GM19455 (cell line): ENCODE data around the gene TDRD10.

Experiments
- ATAC-seq: cut with Tn5 transposase; IDR thresholded peaks from one replicate; pipeline ENCODE4 v1.9.1; 2021; ENCODE audit not compliant: unreplicated experiment

TDRD10 gene

DNA sequence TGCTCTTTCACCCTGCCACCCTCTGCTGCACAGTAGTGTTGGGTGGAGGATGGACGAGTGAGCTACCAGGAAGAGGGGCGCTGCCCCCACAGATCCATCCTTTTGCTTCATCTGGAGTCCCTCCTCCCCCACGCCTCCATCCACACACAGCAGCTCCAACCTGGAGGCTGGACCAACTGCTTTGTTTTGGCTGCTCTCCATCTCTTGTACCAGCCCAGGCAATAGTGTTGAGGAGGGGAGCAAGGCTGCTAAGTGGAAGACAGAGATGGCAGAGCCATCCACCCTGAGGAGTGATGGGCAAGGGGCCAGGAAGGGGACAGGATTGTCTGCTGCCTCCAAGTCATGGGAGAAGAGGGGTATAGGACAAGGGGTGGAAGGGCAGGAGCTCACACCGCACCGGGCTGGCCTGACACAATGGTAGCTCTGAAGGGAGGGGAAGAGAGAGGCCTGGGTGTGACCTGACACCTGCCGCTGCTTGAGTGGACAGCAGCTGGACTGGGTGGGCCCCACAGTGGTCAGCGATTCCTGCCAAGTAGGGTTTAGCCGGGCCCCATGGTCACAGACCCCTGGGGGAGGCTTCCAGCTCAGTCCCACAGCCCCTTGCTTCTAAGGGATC is 74.0 kb downstream of the TDRD10 start:
- no peak for ATAC-seq

- ATAC-seq: no peak
These were observed 75.5 kb downstream of the TDRD10 start for GRCh38 chr1:154577346-154578057.

DNA sequence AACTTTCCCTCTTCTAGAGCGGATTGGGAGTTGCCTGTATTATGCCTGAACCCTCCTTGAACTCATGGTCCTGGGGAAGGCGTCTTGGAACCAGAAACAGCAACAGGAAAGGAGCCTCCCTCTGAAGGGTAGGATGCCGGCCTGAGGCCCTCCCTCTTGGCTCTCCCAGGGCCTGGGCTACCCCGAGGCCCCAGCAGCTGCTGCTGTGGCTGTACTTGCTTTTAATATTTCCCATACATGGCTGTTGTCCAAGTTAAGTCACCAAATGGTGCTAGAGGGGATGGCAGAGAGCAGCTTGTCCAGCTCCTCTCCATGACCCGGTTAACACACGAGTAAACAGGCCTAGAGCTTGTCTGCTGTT is 76.0 kb downstream of the TDRD10 start:
- ATAC-seq: no peak

DNA sequence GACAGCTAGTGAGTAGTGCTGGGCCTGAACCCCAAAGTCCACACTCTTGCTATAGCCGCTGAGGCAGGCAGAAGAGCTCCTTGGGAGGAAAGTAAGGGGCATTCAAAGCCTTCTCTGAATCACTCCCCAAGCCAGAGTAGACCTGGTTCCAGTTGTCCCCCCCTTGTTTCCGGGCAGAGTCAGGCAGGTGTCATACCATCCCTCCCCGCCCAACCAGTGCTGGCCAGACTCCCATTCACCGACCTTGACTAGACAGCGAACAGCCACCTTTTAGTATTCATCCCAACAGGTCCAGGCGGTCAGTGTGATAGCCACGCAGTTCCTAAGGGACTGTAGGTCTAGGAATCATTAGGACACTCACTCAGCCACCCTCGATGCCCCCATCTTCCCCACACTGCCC is 77.4 kb downstream of the TDRD10 start:
- ATAC-seq: no peak

DNA sequence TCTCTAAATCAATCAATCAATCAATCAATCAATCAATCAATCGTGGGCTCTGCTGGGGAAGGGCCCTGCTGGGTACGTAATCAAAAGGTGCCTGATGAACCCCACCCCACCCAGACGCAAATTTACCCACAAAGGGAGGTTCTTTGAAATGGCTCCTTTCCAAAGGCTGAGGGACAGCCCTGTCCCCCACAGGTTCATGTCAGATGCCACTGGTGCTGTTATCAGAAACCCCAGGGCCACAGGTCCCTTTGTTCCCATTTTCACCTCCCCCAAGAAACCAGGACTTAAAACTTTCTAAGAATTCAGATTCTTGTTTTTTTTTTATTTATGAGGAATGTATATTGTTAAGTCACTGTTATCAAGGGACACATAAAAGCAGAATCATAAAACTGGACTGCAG is 79.7 kb downstream of the TDRD10 start:
- no peak for ATAC-seq

DNA sequence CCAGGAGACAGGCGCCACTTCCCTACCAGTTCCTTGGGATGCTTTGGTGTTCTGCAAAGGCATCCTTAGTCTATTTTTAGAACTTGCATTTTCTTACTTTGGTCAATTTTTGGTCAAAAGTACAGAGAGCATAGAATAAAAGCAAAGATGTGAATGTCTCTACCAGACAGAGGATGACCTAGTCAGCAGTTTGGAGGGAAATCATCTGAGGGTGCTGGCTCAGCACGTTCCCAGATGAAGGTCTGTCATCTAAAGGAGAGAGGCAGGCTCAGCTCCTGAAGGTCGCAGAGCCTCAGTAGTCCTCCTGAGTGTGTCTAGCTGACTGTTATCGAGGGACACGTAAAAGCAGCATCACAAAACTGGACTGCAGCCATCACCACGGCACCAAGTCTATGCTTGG is 80.9 kb downstream of the TDRD10 start:
- no peak for ATAC-seq

- ATAC-seq: no peak
These were observed 81.8 kb downstream of the TDRD10 start for GRCh38 chr1:154583773-154584172.

GRCh38 chr1:154584267-154584994 is 82.4 kb downstream of the TDRD10 start:
- ATAC-seq: no peak

- ATAC-seq: no peak
These were observed 84.2 kb downstream of the TDRD10 start for GRCh38 chr1:154586231-154586630.

DNA sequence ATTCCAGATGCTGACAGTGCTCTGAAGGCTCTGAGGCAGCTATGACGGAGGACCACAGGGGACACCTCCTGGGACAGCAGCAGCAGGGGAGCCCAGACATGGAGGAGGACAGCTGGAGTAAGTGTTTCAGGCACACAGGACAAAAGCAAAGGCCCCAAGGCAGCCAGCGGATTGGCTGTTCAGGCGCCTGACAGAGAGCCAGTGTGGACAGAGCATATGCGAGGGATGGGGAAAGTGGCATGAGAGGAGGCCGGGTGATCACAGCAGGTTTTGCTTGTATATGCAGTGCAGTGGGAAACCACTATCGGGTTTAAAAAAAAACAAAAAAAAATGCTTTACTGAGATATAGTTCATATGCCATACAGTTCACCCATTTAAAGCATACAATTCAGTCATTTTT is 84.6 kb downstream of the TDRD10 start:
- no peak for ATAC-seq

- no peak for ATAC-seq
These were observed 87.8 kb downstream of the TDRD10 start for GRCh38 chr1:154589780-154590179.

DNA sequence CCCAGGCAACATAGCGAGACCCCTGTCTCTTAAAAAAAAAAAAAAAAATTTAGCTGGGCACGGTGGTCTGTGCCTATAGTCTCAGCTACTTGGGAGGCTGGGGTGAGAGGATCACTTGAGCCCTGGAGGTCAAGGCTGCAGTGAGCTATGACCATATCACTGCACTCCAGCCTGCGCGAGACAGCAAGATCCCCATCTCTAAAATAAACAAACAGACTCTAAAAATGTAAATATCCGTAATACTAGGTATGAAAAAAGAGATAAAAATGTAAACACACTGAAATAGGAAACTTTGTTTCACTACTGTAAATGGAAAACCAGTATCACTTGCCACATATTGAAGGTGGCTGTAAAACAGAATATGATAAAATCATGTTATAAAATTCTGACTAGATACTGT is 88.7 kb downstream of the TDRD10 start:
- no peak for ATAC-seq

DNA sequence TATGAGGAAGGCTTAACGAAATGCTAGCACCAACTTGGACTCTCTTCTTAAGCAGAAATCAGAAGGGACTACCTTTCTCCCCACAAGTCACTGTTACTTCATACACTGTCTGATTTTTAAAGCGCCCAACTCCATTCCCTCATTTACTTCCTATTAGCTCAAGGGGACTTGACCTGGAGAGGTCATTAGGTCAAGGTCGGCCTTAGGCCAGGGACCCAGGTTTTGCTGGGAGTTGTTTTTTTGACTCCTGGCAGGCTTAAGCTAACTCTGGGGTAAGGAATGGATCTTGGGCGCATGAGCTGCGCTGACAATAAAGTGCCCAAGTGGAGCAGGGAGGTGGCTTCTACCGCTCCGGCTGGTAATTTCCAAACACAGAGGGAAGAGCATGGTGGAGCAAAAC is 89.2 kb downstream of the TDRD10 start:
- no peak for ATAC-seq

GRCh38 chr1:154593390-154593789 is 91.4 kb downstream of the TDRD10 start:
- no peak for ATAC-seq

GRCh38 chr1:154594811-154595210 is 92.8 kb downstream of the TDRD10 start:
- no peak for ATAC-seq

DNA sequence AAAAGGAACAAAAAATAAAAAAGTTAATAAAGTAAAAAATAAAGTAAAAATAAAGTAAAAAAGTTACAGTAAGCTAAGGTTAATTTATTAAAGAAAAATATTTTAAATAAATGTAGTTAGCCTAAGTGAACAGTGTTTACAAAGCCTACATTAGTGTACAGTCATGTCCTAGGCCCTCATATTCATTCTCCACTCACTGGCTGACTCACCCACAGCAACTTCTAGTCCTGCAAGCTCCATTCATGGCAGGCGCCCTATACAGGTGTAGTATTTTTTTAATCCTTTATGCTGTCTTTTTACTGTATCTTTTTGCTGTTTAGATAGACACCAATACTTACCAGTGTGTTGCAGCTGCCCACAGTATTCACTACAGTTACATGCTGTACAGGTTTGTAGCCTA is 93.6 kb downstream of the TDRD10 start:
- ATAC-seq: no peak
